Ascending aorta (tissue), 2 donors: Measurements from ENCODE around the gene HS3ST5. TPM values are rescaled to one million over a fixed set of nuclear protein-coding genes. Genes with fewer than 3 reads are reported as not detected.
"Not testable (repeated sequence)": the region's sequence is repeated elsewhere in the genome, so short reads cannot be mapped to it uniquely, and the experiment has no call there.

Experiments
- DNase-seq, 2 donors: peaks; one replicate each; pipeline ENCODE4 v3.0.0-alpha.2; 2019; ENCODE audit warnings: low spot score in 2 of 2
- H3K27ac ChIP-seq, 2 donors: fragments of 200-600 bp; sonication (generic); one replicate each; pipeline ENCODE4 v1.5.1; 2016 to 2017; ENCODE audit warnings: mild to moderate bottlenecking in 1 of 2
- H3K27me3 ChIP-seq: fragments of 200-600 bp; sonication (generic); one replicate; pipeline ENCODE4 v1.5.1; 2017
- H3K36me3 ChIP-seq, 2 donors: fragments of 200-600 bp; sonication (generic); one replicate each; pipeline ENCODE4 v1.5.1; 2016
- H3K4me1 ChIP-seq, 2 donors: fragments of 200-600 bp; sonication (generic); one replicate each; pipeline ENCODE4 v1.5.1; 2016 to 2017; ENCODE audit warnings: mild to moderate bottlenecking in 1 of 2
- H3K4me3 ChIP-seq, 2 donors: fragments of 200-600 bp; sonication (generic); one replicate each; pipeline ENCODE4 v1.5.1; 2016 to 2017; ENCODE audit warnings: mild to moderate bottlenecking in 1 of 2
- H3K9me3 ChIP-seq, 2 donors: fragments of 200-600 bp; sonication (generic); one replicate each; pipeline ENCODE4 v1.5.1; 2016
- CTCF ChIP-seq, 3 experiments: fragments of 200-600 bp in 2 of 3; fragments of 450-650 bp in 1 of 3; sonication (generic) in 2 of 3; IDR thresholded peaks; one replicate each; pipeline ENCODE4 v1.5.1; 2016 to 2019; ENCODE audit warnings: antibody characterized with exemption in 3 of 3, mild to moderate bottlenecking in 1 of 3, moderate library complexity in 1 of 3
- intact Hi-C: fragments of 100-400 bp; cut with DNase I; formaldehyde crosslinking; loops from one replicate; pipeline ENCODE4 v1.15.1; 2023
- total RNA-seq: library from RNA; depleted of rRNA; stranded (reverse); fragments of >200 nt; gene quantifications from one replicate; pipeline ENCODE4 v1.1.0, GENCODE V29; 2016

Gene HS3ST5
- total RNA-seq, 1 donor from 2014 or later, result not detected

- H3K4me3 ChIP-seq, result no peak overlapping the region
Measured at GRCh38 chr6:114334237-114334636, 8.6 kb downstream of the HS3ST5 start.

GRCh38 chr6:114327074-114327473 lies 15.7 kb downstream of the HS3ST5 start:
- no peak overlapping the region for H3K4me3 ChIP-seq
- DNase-seq, result no peak
- no peak for TF ChIP-seq CTCF (IDR thresholded peaks at IDR 0.05)
- no peaks in the 10 kb centered on the region for H3K9me3 ChIP-seq
- H3K27me3 ChIP-seq, result no peaks in the 10 kb centered on the region
- H3K4me1 ChIP-seq, result no peaks in the 10 kb centered on the region
- intact Hi-C loops, result no loop called here
- no peaks in the 10 kb centered on the region for H3K36me3 ChIP-seq
- H3K27ac ChIP-seq, result no peak overlapping the region

More at GRCh38 chr6:114334237-114334636, 8.6 kb downstream of the HS3ST5 start:
- Histone ChIP-seq H3K27ac (no peak overlapping the region), H3K36me3 (no peaks in the 10 kb centered on the region), H3K9me3 (no peaks in the 10 kb centered on the region), H3K4me1 (no peaks in the 10 kb centered on the region), H3K27me3 (no peaks in the 10 kb centered on the region)
- intact Hi-C loops, result no loop called here
- no peak for TF ChIP-seq CTCF (IDR thresholded peaks at IDR 0.05)
- no peak for DNase-seq

GRCh38 chr6:114323784-114324183 lies 19.0 kb downstream of the HS3ST5 start:
- Histone ChIP-seq H3K4me3 (no peak overlapping the region), H3K36me3 (no peaks in the 10 kb centered on the region), H3K9me3 (no peaks in the 10 kb centered on the region), H3K27ac (no peak overlapping the region), H3K4me1 (no peaks in the 10 kb centered on the region), H3K27me3 (no peaks in the 10 kb centered on the region)
- DNase-seq, result no peak
- TF ChIP-seq CTCF (IDR thresholded peaks at IDR 0.05), result no peak
- intact Hi-C loops, result no loop called here

DNA sequence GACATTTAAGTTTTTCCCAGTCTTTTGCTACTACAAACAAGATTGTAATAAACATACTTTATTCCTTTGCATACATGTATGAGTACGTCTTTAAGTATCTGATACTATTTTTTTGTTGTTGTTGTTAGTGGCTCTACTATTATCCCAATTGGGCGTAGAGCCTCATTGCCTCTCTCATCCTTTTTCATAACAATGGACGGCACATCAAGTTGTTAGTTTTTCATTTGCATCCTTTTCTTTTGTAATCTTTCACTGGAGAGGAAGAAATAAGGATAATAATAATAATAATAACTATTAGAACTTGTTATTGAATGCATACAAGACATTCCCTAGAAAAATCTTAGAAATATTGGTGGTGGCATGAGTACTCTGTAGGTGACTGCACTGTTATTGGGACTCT lies 23.1 kb downstream of the HS3ST5 start:
- Histone ChIP-seq H3K4me1 (no peaks in the 10 kb centered on the region), H3K36me3 (no peaks in the 10 kb centered on the region), H3K27me3 (no peaks in the 10 kb centered on the region), H3K4me3 (no peak overlapping the region), H3K9me3 (no peaks in the 10 kb centered on the region), H3K27ac (no peak overlapping the region)
- TF ChIP-seq CTCF (IDR thresholded peaks at IDR 0.05), result no peak
- intact Hi-C loops, result no loop called here
- DNase-seq, result no peak

DNA sequence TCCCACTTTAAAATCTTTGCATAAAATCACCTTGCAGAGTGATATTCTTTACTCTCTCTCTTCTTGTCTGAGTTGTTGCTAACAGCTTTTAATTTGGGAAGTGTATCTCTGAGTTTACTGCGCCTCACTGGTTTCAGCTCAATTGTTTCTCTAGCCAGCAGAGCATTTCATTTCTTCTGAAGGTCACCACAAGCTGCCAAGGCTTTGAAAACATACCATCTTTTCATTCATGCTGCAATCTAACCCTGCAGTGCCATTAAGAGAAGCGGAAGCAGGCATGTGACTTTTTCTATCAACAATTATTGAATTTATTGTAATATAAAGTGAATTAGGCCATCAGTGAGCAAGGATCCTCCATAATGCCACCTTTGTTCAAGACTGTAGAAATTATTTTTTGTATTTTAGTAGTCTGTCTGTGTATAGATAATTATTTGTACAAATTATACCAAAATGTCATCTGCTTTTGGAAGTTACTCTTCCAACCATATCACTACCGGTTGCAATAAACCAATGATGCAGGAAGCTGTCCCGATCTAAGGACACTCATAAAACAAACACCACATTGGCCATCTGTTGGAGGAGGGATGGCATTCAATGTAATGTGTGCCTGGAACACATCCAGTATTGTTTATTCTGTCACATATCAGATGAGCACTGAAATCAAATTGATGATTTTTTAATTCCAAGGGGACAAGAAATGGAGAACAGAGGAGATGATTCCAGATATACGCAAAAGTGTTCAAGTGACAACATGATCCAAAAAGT lies 26.8 kb downstream of the HS3ST5 start:
- intact Hi-C loops, result no loop called here
- Histone ChIP-seq H3K27ac (no peak overlapping the region), H3K4me3 (no peak overlapping the region), H3K4me1 (no peaks in the 10 kb centered on the region), H3K36me3 (no peaks in the 10 kb centered on the region), H3K27me3 (no peaks in the 10 kb centered on the region), H3K9me3 (no peaks in the 10 kb centered on the region)
- no peak for TF ChIP-seq CTCF (IDR thresholded peaks at IDR 0.05)
- DNase-seq, result no peak

DNA sequence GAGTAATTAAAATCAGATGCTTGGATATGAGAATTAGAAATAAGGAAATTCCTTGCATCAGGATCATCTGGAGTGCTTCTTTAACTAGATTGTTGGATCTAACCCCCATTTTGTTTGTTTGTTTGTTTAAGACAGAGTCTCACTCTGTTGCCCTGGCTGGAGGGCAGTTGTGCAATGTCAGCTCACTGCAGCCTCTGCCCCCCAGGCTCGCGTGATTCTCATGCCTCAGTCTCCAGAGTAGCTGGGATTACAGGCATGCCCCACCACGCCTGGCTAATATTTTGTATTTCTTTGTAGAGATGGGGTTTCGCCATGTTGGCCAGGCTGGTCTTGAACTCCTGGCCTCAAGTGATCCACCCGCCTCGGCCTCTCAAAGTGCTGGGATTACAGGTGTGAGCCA lies 29.0 kb downstream of the HS3ST5 start:
- H3K27ac ChIP-seq, intact Hi-C loops, H3K4me3 ChIP-seq, H3K4me1 ChIP-seq, H3K36me3 ChIP-seq, H3K9me3 ChIP-seq, DNase-seq, H3K27me3 ChIP-seq: not testable (repeated sequence)
